Ishikawa (cell line): Measurements from ENCODE around the gene NFX1.
A peak's percentile ranks its signal among the peaks of the same experiment; 100 is the strongest.

Experiments used
- CEBPB ChIP-seq: IDR thresholded peaks from 2 replicates; pipeline ENCODE4 v1.6.1; 2012
- CREB1 ChIP-seq: IDR thresholded peaks from 2 replicates; pipeline ENCODE4 v1.6.1; 2012; ENCODE audit warnings: low read depth
- EGR1 ChIP-seq: IDR thresholded peaks from 2 replicates; pipeline ENCODE4 v1.6.1; 2012
- EP300 ChIP-seq: IDR thresholded peaks from 2 replicates; pipeline ENCODE4 v1.6.1; 2012; ENCODE audit warnings: borderline replicate concordance
- FOXM1 ChIP-seq: IDR thresholded peaks from 2 replicates; pipeline ENCODE4 v1.6.1; 2012; ENCODE audit warnings: low read depth, borderline replicate concordance
- RAD21 ChIP-seq: IDR thresholded peaks from 2 replicates; pipeline ENCODE4 v1.6.1; 2012; ENCODE audit warnings: low read depth
- TAF1 ChIP-seq: IDR thresholded peaks from 2 replicates; pipeline ENCODE4 v1.6.1; 2012; ENCODE audit warnings: low read depth, mild to moderate bottlenecking
- TCF12 ChIP-seq: IDR thresholded peaks from 2 replicates; pipeline ENCODE4 v1.6.1; 2012; ENCODE audit warnings: low read depth
- TEAD4 ChIP-seq: IDR thresholded peaks from 2 replicates; pipeline ENCODE4 v1.6.1; 2012
- YY1 ChIP-seq: IDR thresholded peaks from 2 replicates; pipeline ENCODE4 v1.6.1; 2012; ENCODE audit warnings: low read depth
- ZBTB7A ChIP-seq: IDR thresholded peaks from 2 replicates; pipeline ENCODE4 v1.6.1; 2012; ENCODE audit warnings: low read depth
- TF ChIP-seq, protein P1 (sequence below): IDR thresholded peaks from 2 replicates; pipeline ENCODE4 v1.6.1; 2012
- TF ChIP-seq, protein P2 (sequence below): IDR thresholded peaks from 2 replicates; pipeline ENCODE4 v1.6.1; 2012
- TF ChIP-seq, protein P3 (sequence below): IDR thresholded peaks from 2 replicates; pipeline ENCODE4 v1.6.1; 2012; ENCODE audit warnings: low read depth, mild to moderate bottlenecking

NFX1 gene

DNA sequence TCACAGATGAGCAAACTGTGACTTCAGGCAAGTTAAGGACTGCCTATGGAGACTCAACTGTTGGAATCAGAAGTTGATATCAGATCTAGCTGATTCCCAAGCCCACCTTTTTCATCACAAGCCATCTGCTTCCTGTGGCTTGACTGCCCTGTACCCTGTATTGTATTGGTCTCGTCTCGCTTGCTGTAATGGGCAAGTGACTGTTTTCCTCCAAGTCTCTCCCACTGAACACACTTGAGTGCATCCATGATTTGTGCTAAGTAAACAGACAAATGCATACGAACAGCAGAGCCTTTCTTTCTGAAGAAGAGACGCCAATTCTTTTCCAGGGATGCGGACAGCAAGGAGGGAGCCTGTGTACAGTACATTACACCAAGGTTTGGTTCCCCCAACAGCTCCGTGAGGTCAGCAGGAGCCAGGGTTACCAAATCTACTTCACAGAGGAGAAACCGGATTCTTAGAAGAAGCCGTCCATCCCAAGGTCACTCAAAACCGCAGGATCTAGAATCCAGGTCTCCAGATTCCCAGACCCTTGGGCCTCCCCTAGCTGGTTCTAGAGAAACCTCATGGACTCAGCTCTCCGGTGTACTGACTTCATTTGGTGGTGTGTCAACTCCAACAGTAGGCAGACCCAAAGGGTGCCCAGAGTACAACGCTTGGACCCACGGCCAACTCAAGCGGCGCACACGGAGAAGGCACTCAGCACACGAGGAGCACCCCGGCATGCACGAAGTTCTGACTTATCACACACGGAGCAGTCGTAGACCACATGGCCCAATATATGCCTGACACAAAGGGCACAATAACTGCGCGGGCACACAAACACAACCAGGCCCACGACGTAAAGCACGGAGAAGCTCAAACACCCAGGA is 26.9 kb upstream of the NFX1 start:
- TF ChIP-seq, protein P1, sequence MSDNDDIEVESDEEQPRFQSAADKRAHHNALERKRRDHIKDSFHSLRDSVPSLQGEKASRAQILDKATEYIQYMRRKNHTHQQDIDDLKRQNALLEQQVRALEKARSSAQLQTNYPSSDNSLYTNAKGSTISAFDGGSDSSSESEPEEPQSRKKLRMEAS = peak; percentile 81
- TF ChIP-seq CREB1 (no peak), YY1 (no peak)

DNA sequence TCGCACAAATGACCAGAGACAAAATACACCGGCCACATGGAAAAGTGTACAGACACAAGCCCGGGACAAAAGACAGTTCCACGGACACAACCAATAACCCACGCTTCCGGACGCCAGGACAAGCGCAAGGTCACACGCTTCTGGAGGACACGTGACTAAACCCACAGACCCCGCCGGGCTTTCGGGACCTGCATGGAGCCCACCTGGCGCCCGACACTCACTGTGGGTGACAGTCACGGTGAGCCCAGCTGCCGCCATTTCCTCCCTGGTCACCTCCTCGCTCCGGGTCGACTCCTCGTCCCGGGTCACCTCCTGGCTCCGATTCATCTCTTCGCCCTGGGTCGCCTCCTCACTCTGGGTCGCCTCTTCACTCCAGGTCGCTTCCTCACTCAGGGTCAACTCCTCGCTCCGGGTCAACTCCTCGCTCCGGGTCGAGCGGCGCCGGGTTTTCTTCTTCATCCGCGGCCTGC is 26.3 kb upstream of the NFX1 start:
- TF ChIP-seq CREB1 (no peak), RAD21 (no peak), EGR1 (no peak), YY1 (peak; percentile 79)
- TF ChIP-seq, protein P1 = peak; percentile 57; the same call in 1 of the 2 replicates
- TF ChIP-seq, protein P2, sequence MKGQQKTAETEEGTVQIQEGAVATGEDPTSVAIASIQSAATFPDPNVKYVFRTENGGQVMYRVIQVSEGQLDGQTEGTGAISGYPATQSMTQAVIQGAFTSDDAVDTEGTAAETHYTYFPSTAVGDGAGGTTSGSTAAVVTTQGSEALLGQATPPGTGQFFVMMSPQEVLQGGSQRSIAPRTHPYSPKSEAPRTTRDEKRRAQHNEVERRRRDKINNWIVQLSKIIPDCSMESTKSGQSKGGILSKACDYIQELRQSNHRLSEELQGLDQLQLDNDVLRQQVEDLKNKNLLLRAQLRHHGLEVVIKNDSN = peak; percentile 84

DNA sequence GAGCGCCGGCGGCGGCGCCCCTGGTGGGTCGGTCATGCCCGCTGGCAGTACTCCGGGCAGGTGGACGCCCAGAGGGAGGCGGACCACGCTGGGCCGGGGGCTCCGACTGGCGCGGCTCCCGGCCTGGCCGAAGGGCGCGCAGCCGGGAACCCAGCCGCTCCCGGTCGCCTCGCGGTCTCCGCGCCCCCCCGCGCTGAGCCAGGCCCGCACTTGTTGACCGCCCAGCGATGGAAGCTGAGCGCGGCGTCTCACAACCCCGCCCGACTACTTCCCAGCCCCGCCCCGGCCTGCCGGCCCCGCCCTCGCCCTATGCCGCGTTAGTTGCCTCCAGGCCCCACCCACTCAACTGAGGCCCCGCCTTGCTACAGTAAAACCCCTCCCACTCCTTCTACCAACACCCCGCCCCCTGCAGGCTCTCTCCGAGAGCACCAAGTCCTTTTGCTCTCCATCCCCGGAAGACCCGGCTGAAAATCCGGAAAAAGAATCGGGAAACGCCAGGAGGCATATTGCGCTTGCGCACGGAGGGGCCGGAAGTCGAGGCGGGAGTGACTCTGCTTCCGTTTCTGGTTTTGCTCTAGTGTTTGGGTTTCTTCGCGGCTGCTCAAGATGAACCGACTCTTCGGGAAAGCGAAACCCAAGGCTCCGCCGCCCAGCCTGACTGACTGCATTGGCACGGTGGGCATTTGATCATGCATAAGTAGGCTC is 25.7 kb upstream of the NFX1 start, which contains the start of the genes BAG1 and CHMP5:
Gene BAG1, minus strand, starts transcription at position 236 of the 705 bp plus-strand sequence.
Gene CHMP5, plus strand, starts transcription at position 577 of the 705 bp plus-strand sequence. Its CDS starts 30 bp downstream, at position 607.
- TF ChIP-seq FOXM1 (no peak), TCF12 (no peak), TAF1 (peak; percentile 58; the same call in 1 of the 2 replicates), EP300 (no peak), TEAD4 (no peak), YY1 (0 out of 2 replicates have a peak, but pooled peaks have one; percentile 3), CEBPB (no peak), CREB1 (peak; percentile 63)
- TF ChIP-seq, protein P1 = peak; percentile 41; the same call in 1 of the 2 replicates
- TF ChIP-seq, protein P3, sequence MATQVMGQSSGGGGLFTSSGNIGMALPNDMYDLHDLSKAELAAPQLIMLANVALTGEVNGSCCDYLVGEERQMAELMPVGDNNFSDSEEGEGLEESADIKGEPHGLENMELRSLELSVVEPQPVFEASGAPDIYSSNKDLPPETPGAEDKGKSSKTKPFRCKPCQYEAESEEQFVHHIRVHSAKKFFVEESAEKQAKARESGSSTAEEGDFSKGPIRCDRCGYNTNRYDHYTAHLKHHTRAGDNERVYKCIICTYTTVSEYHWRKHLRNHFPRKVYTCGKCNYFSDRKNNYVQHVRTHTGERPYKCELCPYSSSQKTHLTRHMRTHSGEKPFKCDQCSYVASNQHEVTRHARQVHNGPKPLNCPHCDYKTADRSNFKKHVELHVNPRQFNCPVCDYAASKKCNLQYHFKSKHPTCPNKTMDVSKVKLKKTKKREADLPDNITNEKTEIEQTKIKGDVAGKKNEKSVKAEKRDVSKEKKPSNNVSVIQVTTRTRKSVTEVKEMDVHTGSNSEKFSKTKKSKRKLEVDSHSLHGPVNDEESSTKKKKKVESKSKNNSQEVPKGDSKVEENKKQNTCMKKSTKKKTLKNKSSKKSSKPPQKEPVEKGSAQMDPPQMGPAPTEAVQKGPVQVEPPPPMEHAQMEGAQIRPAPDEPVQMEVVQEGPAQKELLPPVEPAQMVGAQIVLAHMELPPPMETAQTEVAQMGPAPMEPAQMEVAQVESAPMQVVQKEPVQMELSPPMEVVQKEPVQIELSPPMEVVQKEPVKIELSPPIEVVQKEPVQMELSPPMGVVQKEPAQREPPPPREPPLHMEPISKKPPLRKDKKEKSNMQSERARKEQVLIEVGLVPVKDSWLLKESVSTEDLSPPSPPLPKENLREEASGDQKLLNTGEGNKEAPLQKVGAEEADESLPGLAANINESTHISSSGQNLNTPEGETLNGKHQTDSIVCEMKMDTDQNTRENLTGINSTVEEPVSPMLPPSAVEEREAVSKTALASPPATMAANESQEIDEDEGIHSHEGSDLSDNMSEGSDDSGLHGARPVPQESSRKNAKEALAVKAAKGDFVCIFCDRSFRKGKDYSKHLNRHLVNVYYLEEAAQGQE = no peak

DNA sequence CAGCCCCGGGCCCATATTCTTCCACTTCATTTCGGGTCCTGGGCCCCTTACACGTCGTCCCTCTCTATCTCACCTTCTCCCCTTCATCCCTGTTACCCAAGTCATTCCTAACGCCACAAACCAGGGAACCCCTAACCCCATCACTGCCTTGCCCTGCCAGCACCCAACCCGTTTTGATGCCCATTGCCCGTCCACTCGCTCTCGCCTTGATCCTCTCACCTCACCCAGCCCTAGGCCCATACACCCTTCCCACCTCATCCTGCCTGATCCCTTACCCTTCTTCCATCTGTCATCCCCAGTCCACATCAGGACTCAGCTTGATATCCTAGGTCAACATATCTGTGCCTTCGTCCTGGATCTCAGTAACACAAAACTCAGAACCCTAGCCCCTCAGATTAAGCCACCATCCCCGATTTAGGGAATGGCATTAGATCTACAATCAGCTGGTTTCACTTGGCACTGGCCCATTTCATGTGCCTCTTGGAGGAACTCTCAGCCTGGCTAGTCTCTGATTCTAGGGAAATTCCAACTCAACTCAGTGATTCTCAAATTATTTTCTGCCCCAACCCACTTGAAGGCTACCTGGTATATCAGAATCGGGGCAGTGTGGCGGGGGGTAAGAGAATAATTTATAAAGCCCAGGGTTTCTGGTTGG is 25.0 kb upstream of the NFX1 start:
- TF ChIP-seq TEAD4 (no peak), FOXM1 (no peak)

DNA sequence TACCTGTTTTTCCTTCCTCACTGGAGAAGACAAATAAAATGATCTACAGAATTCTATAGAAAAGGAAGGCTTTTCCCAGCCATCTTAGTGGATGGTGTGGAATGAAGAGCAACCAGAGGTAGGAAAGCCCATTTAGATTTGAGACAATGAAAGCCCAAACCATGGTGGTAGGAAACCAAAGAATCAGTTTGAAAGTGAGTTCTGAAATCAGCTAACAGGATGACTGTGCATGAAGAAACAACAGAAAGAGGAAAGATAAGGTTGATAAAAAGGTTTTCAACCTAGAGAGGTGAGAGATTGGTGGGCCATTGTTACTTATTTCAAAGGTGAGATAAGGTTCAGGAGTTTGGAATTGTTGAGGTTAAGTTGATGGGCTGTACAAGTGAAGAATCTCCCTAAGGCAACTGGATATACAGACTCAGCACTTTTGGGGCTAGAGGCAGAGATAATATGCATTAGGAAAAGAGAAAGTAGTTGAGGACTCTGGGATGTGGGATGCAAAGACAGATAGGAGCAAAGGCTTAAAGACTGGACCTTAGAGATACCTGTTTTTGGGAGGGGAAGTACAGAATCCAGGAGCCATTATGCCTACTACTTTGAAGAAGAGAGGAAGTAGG is 23.1 kb upstream of the NFX1 start:
- TF ChIP-seq CEBPB (no peak), ZBTB7A (no peak), YY1 (no peak), TCF12 (no peak), TEAD4 (no peak)
- TF ChIP-seq, protein P1 = no peak

DNA sequence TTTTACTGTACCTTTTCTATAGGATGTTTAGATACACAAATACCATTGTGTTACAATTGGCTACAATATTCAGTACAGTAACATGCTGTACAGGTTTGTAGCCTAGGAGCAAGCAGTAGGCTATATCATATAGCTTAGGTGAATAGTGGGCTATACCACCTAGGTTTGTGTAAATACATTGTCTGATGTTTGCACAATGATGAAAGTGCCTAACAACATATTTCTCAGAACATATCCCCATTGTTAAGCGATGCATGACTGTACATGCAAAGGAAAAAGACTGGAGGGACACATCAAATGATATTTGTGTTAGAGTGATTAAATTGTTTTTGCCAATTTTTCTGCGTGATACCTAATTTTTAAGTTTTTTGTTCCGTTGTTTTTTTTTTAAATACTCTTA is 20.2 kb upstream of the NFX1 start:
- no peak for TF ChIP-seq EP300
- TF ChIP-seq RAD21 = no peak
- TF ChIP-seq YY1 = no peak
- TF ChIP-seq, protein P1 = no peak
- no peak for TF ChIP-seq CEBPB
- TF ChIP-seq EGR1 = no peak

DNA sequence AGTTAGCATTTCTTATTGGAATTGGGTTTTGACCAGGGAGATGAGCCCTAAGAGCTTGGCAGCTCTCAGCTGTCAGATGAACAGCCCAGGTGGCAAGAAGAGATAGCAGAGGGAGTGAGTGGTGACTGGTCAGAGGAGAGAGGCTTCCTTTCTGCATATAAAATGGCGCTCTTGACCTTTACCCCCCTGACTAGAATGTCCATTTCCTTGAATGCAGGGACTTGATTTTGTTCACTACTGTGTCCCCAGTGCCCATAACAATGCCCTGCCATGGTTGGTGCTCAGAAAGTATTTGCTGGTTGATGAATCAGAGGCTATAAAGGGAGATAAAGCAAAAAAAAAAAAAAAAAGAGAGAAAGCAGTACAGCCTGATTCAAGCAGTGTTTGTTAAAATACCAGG is 18.3 kb upstream of the NFX1 start:
- TF ChIP-seq ZBTB7A = no peak
- TF ChIP-seq YY1 = peak; percentile 37; the same call in 1 of the 2 replicates
